Neutrophil (primary cell): Measurements from ENCODE around the gene SCFD2.

ENCODE experiments used
- H3K27ac ChIP-seq: fragments of 200-600 bp; sonication (generic); 2 replicates; pipeline ENCODE4 v1.5.1; 2016; ENCODE audit warnings: mild to moderate bottlenecking, moderate library complexity
- H3K27me3 ChIP-seq: fragments of 200-600 bp; sonication (generic); 2 replicates; pipeline ENCODE4 v1.6.0; 2016; ENCODE audit warnings: mild to moderate bottlenecking
- H3K36me3 ChIP-seq: fragments of 200-600 bp; sonication (generic); 2 replicates; pipeline ENCODE4 v1.5.1; 2017
- H3K4me1 ChIP-seq, 2 experiments: fragments of 200-600 bp in 1 of 2; sonication (generic) in 1 of 2; 1 replicate in 1 of 2; 2 replicates in 1 of 2; pipeline versions ENCODE4 v1.5.1 to v1.6.1; 2013 to 2016; ENCODE audit warnings: low read depth in 1 of 2, low read length in 1 of 2, mild to moderate bottlenecking in 1 of 2, moderate library complexity in 1 of 2; ENCODE audit not compliant: control insufficient read depth in 1 of 2, insufficient read depth in 1 of 2
- H3K4me3 ChIP-seq, 2 experiments: fragments of 200-600 bp in 1 of 2; sonication (generic) in 1 of 2; 1 replicate in 1 of 2; 2 replicates in 1 of 2; pipeline ENCODE4 v1.5.1; 2013 to 2016; ENCODE audit warnings: low read depth in 1 of 2, low read length in 1 of 2, mild to moderate bottlenecking in 1 of 2, moderate library complexity in 1 of 2
- H3K9me3 ChIP-seq: fragments of 200-600 bp; sonication (generic); 2 replicates; pipeline ENCODE4 v1.5.1; 2016
- CTCF ChIP-seq: fragments of 200-600 bp; sonication (generic); IDR thresholded peaks from 2 replicates; pipeline ENCODE4 v1.5.1; 2016; ENCODE audit warnings: antibody characterized with exemption

SCFD2 gene

GRCh38 chr4:53089936-53090729 lies 275.7 kb downstream of the SCFD2 start:
- Histone ChIP-seq H3K9me3 (no peaks in the 10 kb centered on the region), H3K4me1 (no peaks in the 10 kb centered on the region), H3K4me3 (no peak overlapping the region), H3K36me3 (no peaks in the 10 kb centered on the region), H3K27ac (no peak overlapping the region), H3K27me3 (no peaks in the 10 kb centered on the region)
- no peak for TF ChIP-seq CTCF

- Histone ChIP-seq H3K9me3 (no peaks in the 10 kb centered on the region), H3K4me3 (no peak overlapping the region), H3K27me3 (no peaks in the 10 kb centered on the region), H3K27ac (no peak overlapping the region), H3K36me3 (no peaks in the 10 kb centered on the region), H3K4me1 (no peaks in the 10 kb centered on the region)
- no peak for TF ChIP-seq CTCF
Measured at GRCh38 chr4:53088152-53088551, 277.7 kb downstream of the SCFD2 start.

GRCh38 chr4:53076374-53076958 lies 289.4 kb downstream of the SCFD2 start:
- no peaks in the 10 kb centered on the region for H3K4me1 ChIP-seq
- no peaks in the 10 kb centered on the region for H3K36me3 ChIP-seq
- no peak overlapping the region for H3K4me3 ChIP-seq
- TF ChIP-seq CTCF: no peak
- no peaks in the 10 kb centered on the region for H3K27me3 ChIP-seq
- H3K27ac ChIP-seq: no peak overlapping the region
- no peaks in the 10 kb centered on the region for H3K9me3 ChIP-seq

GRCh38 chr4:53075162-53075785 lies 290.6 kb downstream of the SCFD2 start:
- H3K27me3 ChIP-seq: no peaks in the 10 kb centered on the region
- H3K9me3 ChIP-seq: no peaks in the 10 kb centered on the region
- H3K4me1 ChIP-seq: no peaks in the 10 kb centered on the region
- no peak for TF ChIP-seq CTCF
- H3K4me3 ChIP-seq: no peak overlapping the region
- H3K27ac ChIP-seq: no peak overlapping the region
- H3K36me3 ChIP-seq: no peaks in the 10 kb centered on the region

- H3K27me3 ChIP-seq: no peaks in the 10 kb centered on the region
- no peaks in the 10 kb centered on the region for H3K36me3 ChIP-seq
- no peak for TF ChIP-seq CTCF
- no peak overlapping the region for H3K27ac ChIP-seq
- no peaks in the 10 kb centered on the region for H3K4me1 ChIP-seq
- H3K9me3 ChIP-seq: no peaks in the 10 kb centered on the region
- no peak overlapping the region for H3K4me3 ChIP-seq
Measured at GRCh38 chr4:53068755-53069330, 297.0 kb downstream of the SCFD2 start.
